Lung (tissue), 12 donors: ENCODE data around the gene ZCCHC17. TPM values are rescaled to one million over a fixed set of nuclear protein-coding genes. Genes with fewer than 3 reads are reported as not detected.
A peak's percentile ranks its signal among the peaks of the same experiment; 100 is the strongest.

Experiments
- ATAC-seq: fragments of 200-7000 bp; cut with Tn5 transposase; one replicate; pipeline ENCODE4 v1.9.1; 2020; ENCODE audit warnings: moderate number of reproducible peaks; ENCODE audit not compliant: insufficient read depth, low FRiP score
- DNase-seq, 3 donors: peaks; one replicate each; pipeline ENCODE4 v3.0.0-alpha.2; 2013 to 2017
- H3K27ac ChIP-seq, 2 donors: one replicate each; pipeline ENCODE4 v1.5.1; 2013; ENCODE audit warnings: mild to moderate bottlenecking in 2 of 2, moderate library complexity in 2 of 2, control low read depth in 1 of 2, inconsistent platforms in 1 of 2, low read depth in 1 of 2, low read length in 1 of 2
- H3K27me3 ChIP-seq, 3 donors: one replicate each; pipeline ENCODE4 v1.5.1; 2013; ENCODE audit warnings: low read length in 2 of 3; ENCODE audit not compliant: control insufficient read depth in 3 of 3, insufficient read depth in 3 of 3
- H3K36me3 ChIP-seq, 4 donors: one replicate each; pipeline ENCODE4 v1.5.1; 2013; ENCODE audit warnings: low read length in 4 of 4, mild to moderate bottlenecking in 1 of 4, moderate library complexity in 1 of 4; ENCODE audit not compliant: control insufficient read depth in 4 of 4, insufficient read depth in 4 of 4
- H3K4me1 ChIP-seq, 5 donors: one replicate each; pipeline ENCODE4 v1.5.1; 2013; ENCODE audit warnings: low read length in 5 of 5, mild to moderate bottlenecking in 2 of 5, moderate library complexity in 1 of 5; ENCODE audit not compliant: control insufficient read depth in 5 of 5, insufficient read depth in 5 of 5
- H3K4me3 ChIP-seq: one replicate; pipeline ENCODE4 v1.5.1; 2013; ENCODE audit warnings: mild to moderate bottlenecking, control low read depth, moderate library complexity
- H3K9ac ChIP-seq, 2 donors: one replicate each; pipeline ENCODE4 v1.5.1; 2013; ENCODE audit warnings: low read length in 2 of 2, control low read depth in 1 of 2; ENCODE audit not compliant: insufficient read depth in 1 of 2
- H3K9me3 ChIP-seq, 4 donors: one replicate each; pipeline ENCODE4 v1.5.1; 2013; ENCODE audit warnings: low read length in 3 of 4, mild to moderate bottlenecking in 1 of 4, moderate library complexity in 1 of 4; ENCODE audit not compliant: control insufficient read depth in 4 of 4, insufficient read depth in 3 of 4
- WGBS, 2 donors: extraction: QIAGEN DNeasy Blood & Tissue Kit; methylation state at CpG; one replicate each; pipeline ENCODE4 v1.1.7; 2013; 5-methylcytosine and 5-hydroxymethylcytosine counted together
- polyA plus RNA-seq, 2 donors: library from polyadenylated mRNA; stranded (reverse); fragments of 200-250 nt; gene quantifications; one replicate each; pipeline ENCODE4 v1.2.1, GENCODE V29; 2013
- total RNA-seq, 2 donors: library from RNA; depleted of rRNA in 1 of 2; stranded (reverse); fragments of >200 nt in 1 of 2; gene quantifications; one replicate each; pipeline ENCODE4 v1.2.1, GENCODE V29; 2014 to 2021
- TF ChIP-seq, protein P1 (sequence below): IDR thresholded peaks from 2 replicates; pipeline ENCODE4 v1.5.1; 2012; ENCODE audit warnings: mild to moderate bottlenecking; ENCODE audit errors: control extremely low read depth, extremely low read depth
- donor health status: control.
- donor health status: control.
- donor health status: Bipolar disorder and iron deficiency.
- donor health status: healthy.
- donor health status: DM: yes; HTN: yes; CAD: no.

ZCCHC17 gene
- total and polyA plus RNA-seq, 4 donors, result 17.0 to 27.7 (median 21.8) TPM

- no peaks in the 10 kb centered on the region for H3K36me3 ChIP-seq
- no peaks in the 10 kb centered on the region for H3K27me3 ChIP-seq
- ATAC-seq (peak; percentile 71), DNase-seq (peak; percentile 76 to 86 (median 80))
- peak within 1 kb of the TSS; percentile 78 to 95 for H3K27ac ChIP-seq
- H3K9ac ChIP-seq, result peak within 1 kb of the TSS in 1 of 2 donors; percentile 51
- TF ChIP-seq, protein P1, sequence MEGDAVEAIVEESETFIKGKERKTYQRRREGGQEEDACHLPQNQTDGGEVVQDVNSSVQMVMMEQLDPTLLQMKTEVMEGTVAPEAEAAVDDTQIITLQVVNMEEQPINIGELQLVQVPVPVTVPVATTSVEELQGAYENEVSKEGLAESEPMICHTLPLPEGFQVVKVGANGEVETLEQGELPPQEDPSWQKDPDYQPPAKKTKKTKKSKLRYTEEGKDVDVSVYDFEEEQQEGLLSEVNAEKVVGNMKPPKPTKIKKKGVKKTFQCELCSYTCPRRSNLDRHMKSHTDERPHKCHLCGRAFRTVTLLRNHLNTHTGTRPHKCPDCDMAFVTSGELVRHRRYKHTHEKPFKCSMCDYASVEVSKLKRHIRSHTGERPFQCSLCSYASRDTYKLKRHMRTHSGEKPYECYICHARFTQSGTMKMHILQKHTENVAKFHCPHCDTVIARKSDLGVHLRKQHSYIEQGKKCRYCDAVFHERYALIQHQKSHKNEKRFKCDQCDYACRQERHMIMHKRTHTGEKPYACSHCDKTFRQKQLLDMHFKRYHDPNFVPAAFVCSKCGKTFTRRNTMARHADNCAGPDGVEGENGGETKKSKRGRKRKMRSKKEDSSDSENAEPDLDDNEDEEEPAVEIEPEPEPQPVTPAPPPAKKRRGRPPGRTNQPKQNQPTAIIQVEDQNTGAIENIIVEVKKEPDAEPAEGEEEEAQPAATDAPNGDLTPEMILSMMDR, result no peak
- 2% methylated on average over 43 to 44 of the region's 44 CpGs for WGBS, 2 donors
- H3K9me3 ChIP-seq, result no peaks in the 10 kb centered on the region
- peaks cover 0 to 28% (median 6%) of the 10 kb centered on the region in 5 donors for H3K4me1 ChIP-seq
- peak within 1 kb of the TSS; percentile 3 for H3K4me3 ChIP-seq
These were observed 76.4 kb downstream of the ZCCHC17 start, which contains the start of gene FABP3 for GRCh38 chr1:31373056-31373896. Gene FABP3 (minus strand): TSS chr1:31373076. CDS start chr1:31373014, 62 bp downstream.

GRCh38 chr1:31373897-31374486 lies 77.2 kb downstream of the ZCCHC17 start:
- Histone ChIP-seq H3K36me3 (no peaks in the 10 kb centered on the region), H3K4me1 (peaks cover 0 to 28% (median 6%) of the 10 kb centered on the region in 5 donors), H3K9ac (no peak overlapping the region), H3K27ac (peak overlapping the region; percentile 68 to 76), H3K9me3 (no peaks in the 10 kb centered on the region), H3K27me3 (no peaks in the 10 kb centered on the region), H3K4me3 (no peak overlapping the region)
- ATAC-seq, result no peak
- 36% methylated on average over 11 of the region's 11 CpGs for WGBS, 2 donors
- TF ChIP-seq, protein P1, result no peak
- no peak for DNase-seq

DNA sequence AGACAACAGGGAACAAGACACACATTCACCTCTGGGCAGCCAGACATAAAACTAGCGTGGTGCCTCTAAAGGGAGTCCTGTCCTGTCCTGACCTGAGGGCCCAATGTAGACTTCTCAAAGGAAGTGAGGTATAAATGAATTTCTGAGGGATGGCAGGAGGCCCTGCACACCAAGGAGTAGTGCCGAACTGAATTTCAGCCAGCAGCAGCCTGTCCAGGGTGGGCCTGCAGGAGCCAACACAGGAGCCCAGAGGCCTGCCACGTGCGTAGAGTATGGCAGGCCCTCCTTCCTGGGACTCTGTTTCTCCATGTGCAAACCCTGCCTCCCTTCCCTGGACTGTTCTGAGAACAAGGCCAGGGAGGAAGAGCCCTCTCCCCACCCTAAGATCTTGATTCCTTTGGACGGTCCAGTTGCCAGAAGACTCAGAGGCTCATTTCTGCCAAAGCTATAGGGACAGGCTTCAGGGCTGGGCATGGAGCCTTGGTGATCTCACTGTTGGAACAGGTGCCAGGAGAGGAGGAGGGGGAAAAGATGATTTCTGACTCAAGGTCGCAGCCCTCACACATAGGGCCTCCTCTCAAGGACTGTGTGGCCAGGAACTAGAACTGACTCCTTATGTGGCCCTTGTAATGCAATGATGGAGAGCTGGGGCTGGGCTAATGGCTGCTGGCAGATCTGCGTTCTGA lies 77.8 kb downstream of the ZCCHC17 start:
- no peak overlapping the region for H3K9ac ChIP-seq

More for the DNA sequence above, 77.8 kb downstream of the ZCCHC17 start:
- H3K9me3 ChIP-seq, result no peaks in the 10 kb centered on the region
- peak in 1 of 3 donors; percentile 22 for DNase-seq
- peak overlapping the region; percentile 1 to 76 for H3K27ac ChIP-seq
- H3K4me3 ChIP-seq, result no peak overlapping the region
- 81 to 91% methylated on average over 7 of the region's 7 CpGs for WGBS, 2 donors
- H3K4me1 ChIP-seq, result peaks cover 0 to 28% (median 6%) of the 10 kb centered on the region in 5 donors
- H3K36me3 ChIP-seq, result no peaks in the 10 kb centered on the region
- H3K27me3 ChIP-seq, result no peaks in the 10 kb centered on the region
- no peak for ATAC-seq
- TF ChIP-seq, protein P1, result no peak
